Lower lobe of right lung (tissue), 2 donors: ENCODE measurements around the gene FGF11. TPM values are rescaled to one million over a fixed set of nuclear protein-coding genes. Genes with fewer than 3 reads are reported as not detected.

Experiments
- ATAC-seq, 2 donors: fragments of 200-7000 bp; cut with Tn5 transposase; one replicate each; pipeline ENCODE4 v1.9.1; 2020 to 2022; ENCODE audit warnings: mild to moderate bottlenecking in 2 of 2, moderate library complexity in 2 of 2
- DNase-seq: peaks from one replicate; pipeline ENCODE4 v3.0.0-alpha.2; 2020
- H3K27ac ChIP-seq: fragments of 200-600 bp; one replicate; pipeline ENCODE4 v1.8.0; 2022
- H3K27me3 ChIP-seq: fragments of 200-600 bp; one replicate; pipeline ENCODE4 v1.8.0; 2022; ENCODE audit warnings: low read depth
- H3K36me3 ChIP-seq: fragments of 200-600 bp; one replicate; pipeline ENCODE4 v1.8.0; 2022; ENCODE audit warnings: mild to moderate bottlenecking
- H3K4me1 ChIP-seq: fragments of 200-600 bp; one replicate; pipeline ENCODE4 v1.8.0; 2022
- H3K4me3 ChIP-seq: fragments of 200-600 bp; one replicate; pipeline ENCODE4 v1.8.0; 2022; ENCODE audit warnings: mild to moderate bottlenecking
- H3K9me3 ChIP-seq: fragments of 200-600 bp; one replicate; pipeline ENCODE4 v1.8.0; 2022
- intact Hi-C: fragments of 100-400 bp; cut with DNase I; formaldehyde crosslinking; loops from one replicate; pipeline ENCODE4 v1.11.0; 2022
- total RNA-seq: library from RNA; stranded (reverse); fragmentation: NEBNext Ultra II Directional; extraction: Animal tissue kit (Norgen Biotek cat#: 25700); gene quantifications from one replicate; pipeline ENCODE4 v1.2.1, GENCODE V29; 2021
- TF ChIP-seq, protein P1 (sequence below): fragments of 200-600 bp; IDR thresholded peaks from one replicate; pipeline ENCODE4 v1.8.0; 2022; ENCODE audit warnings: antibody characterized with exemption, mild to moderate bottlenecking
- donor health status: DM: no; HTN: yes; CAD: no; lungs with severe emphysema.

The FGF11 gene
- total RNA-seq, 1 donor from 2014 or later, result 1.2 TPM

DNA sequence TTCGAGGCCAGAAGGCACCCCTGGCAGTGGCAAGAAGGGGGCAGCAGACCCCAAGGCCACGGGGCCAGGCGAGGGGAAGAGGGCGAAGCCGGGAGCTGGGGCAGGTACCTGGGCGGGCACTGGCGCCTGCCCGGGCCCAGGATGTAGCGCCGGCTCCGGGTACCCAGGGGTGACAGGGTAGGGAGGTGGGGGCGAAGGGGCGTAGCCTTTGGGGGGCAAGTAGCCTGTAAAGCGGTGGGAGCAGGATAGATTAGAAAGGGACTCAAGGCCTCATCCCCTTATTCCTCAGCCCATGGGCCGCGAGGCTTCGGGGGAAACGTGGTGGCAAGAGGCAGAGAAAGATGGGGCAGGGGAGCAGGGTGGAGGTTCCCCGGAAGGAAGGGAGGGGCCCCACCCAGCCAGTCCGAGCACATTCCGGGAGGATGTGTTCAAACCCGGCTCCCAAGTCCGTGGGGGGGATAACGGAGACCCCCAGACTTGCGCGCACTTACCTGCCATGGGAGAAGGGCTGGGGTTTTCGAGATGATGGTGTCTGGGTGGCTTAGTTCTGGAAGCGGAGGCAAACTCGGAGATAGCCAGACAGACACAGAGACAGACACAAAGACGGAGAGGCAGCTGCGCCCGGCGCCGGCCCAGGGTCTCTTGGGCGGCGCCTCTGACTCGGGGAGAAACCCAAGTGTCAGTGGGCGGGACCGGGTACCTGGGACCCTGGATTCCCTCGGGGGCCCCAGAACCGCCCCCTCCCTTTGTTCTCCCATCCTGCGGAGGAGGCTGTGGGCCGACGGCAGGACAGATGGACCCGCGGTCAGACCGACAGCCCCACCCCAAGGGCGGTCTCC, 45.5 kb upstream of the FGF11 start:
- peak overlapping the region; percentile 86 for H3K4me3 ChIP-seq
- H3K36me3 ChIP-seq, result peaks cover 28% of the 10 kb centered on the region
- intact Hi-C loops, result no loop called here
- peak overlapping the region; percentile 87 for H3K27ac ChIP-seq
- no peaks in the 10 kb centered on the region for H3K27me3 ChIP-seq
- DNase-seq, result no peak
- TF ChIP-seq, protein P1, sequence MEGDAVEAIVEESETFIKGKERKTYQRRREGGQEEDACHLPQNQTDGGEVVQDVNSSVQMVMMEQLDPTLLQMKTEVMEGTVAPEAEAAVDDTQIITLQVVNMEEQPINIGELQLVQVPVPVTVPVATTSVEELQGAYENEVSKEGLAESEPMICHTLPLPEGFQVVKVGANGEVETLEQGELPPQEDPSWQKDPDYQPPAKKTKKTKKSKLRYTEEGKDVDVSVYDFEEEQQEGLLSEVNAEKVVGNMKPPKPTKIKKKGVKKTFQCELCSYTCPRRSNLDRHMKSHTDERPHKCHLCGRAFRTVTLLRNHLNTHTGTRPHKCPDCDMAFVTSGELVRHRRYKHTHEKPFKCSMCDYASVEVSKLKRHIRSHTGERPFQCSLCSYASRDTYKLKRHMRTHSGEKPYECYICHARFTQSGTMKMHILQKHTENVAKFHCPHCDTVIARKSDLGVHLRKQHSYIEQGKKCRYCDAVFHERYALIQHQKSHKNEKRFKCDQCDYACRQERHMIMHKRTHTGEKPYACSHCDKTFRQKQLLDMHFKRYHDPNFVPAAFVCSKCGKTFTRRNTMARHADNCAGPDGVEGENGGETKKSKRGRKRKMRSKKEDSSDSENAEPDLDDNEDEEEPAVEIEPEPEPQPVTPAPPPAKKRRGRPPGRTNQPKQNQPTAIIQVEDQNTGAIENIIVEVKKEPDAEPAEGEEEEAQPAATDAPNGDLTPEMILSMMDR, result no peak
- H3K4me1 ChIP-seq, result peaks cover 26% of the 10 kb centered on the region
- peak; percentile 41 for ATAC-seq
- no peaks in the 10 kb centered on the region for H3K9me3 ChIP-seq

DNA sequence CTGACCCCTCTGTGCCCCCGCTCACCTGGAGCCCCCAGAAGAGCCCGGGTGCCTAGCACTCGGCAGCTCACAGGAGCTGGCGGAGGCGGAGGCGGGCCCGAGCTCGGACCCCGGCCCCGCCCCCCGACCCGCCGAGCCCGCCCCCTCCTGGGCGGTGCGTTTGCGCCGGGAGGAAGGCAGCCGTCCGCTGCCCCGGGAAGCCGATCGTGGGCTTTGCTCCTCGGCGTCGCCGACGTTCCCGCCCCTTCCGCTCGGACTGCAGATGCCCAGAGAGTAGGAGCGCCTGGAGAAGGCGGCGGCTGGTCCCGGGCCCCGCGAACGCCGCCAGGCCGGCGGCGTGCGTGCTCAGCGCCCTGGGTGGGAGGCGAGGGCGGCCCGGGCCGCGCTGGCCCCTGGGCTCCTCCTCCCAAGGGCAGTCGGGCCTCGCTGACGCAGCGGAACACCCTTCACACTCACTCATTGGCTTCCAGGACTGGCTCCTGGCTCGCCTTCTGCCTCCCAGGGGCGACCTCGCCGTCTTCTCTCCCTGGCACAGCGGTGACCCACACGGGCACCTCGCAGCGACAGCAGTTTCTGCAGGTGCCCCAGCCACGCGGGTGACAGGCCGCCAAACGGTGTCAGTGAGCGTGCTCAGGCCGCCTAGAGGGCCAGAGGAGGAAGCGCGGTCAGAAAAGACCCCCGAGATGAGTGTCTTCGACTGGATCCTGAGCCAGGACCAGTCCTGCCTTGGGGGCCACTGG, 44.7 kb upstream of the FGF11 start, which contains the start of gene PLSCR3:
Gene PLSCR3, minus strand, starts transcription at position 74 of the 740 bp plus-strand sequence. CDS start 415 bp downstream, outside the sequence.
- no peaks in the 10 kb centered on the region for H3K9me3 ChIP-seq
- peaks cover 21% of the 10 kb centered on the region for H3K36me3 ChIP-seq
- intact Hi-C loops, result no loop called here
- no peaks in the 10 kb centered on the region for H3K27me3 ChIP-seq
- TF ChIP-seq, protein P1, result no peak
- peak within 1 kb of the TSS; percentile 86 for H3K4me3 ChIP-seq
- H3K27ac ChIP-seq, result peak within 1 kb of the TSS; percentile 87
- DNase-seq (peak; percentile 91), ATAC-seq (peak; percentile 95 to 97)
- peaks cover 26% of the 10 kb centered on the region for H3K4me1 ChIP-seq

DNA sequence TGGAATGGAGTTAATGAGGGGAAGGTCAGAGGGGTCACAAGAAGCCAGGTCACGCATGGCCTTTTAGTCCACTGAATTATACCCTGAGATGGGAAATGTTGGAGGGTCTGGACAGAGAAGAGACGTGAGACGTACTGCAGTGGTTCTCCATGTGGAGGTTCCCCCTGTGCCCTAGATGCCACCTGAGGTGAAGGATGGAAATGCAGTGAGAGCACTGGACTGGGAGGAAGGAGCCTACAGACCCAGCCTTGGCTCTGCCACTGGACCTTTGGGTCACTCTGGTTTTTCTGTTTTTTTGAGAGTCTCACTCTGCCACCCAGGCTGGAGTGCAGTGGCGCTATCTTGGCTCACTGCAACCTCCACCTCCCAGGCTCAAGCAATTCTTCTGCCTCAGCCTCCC, 43.2 kb upstream of the FGF11 start:
- Histone ChIP-seq H3K27ac (no peak overlapping the region), H3K9me3 (no peaks in the 10 kb centered on the region), H3K4me1 (peaks cover 22% of the 10 kb centered on the region), H3K36me3 (peaks cover 9% of the 10 kb centered on the region), H3K27me3 (no peaks in the 10 kb centered on the region), H3K4me3 (no peak overlapping the region)
- intact Hi-C loops, result no loop called here
- TF ChIP-seq, protein P1, result no peak
- DNase-seq (no peak), ATAC-seq (no peak)

DNA sequence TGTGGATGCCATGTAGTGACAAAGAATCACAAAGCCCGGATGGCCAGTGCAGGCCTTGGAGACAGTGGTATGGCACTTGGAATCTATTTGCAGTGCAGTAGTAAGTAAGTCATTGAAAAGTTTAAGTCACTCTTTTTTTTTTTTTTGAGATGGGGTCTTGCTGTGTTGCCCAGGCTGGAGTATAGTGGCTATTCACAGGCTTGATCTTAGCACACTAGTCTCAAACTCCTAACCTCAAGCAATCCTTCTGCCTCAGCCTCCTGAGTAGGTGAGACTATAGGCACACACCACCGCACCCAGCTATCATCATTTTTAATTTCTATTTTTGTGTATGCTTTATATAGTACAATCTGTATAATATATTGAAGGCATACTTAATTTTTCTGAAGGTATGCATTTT, 40.7 kb upstream of the FGF11 start:
- TF ChIP-seq, protein P1, result no peak
- Histone ChIP-seq H3K4me1 (peaks cover 24% of the 10 kb centered on the region), H3K4me3 (no peak overlapping the region), H3K27ac (no peak overlapping the region), H3K36me3 (no peaks in the 10 kb centered on the region), H3K27me3 (no peaks in the 10 kb centered on the region), H3K9me3 (no peaks in the 10 kb centered on the region)
- no peak for DNase-seq
- no peak for ATAC-seq
- intact Hi-C loops, result no loop called here

DNA sequence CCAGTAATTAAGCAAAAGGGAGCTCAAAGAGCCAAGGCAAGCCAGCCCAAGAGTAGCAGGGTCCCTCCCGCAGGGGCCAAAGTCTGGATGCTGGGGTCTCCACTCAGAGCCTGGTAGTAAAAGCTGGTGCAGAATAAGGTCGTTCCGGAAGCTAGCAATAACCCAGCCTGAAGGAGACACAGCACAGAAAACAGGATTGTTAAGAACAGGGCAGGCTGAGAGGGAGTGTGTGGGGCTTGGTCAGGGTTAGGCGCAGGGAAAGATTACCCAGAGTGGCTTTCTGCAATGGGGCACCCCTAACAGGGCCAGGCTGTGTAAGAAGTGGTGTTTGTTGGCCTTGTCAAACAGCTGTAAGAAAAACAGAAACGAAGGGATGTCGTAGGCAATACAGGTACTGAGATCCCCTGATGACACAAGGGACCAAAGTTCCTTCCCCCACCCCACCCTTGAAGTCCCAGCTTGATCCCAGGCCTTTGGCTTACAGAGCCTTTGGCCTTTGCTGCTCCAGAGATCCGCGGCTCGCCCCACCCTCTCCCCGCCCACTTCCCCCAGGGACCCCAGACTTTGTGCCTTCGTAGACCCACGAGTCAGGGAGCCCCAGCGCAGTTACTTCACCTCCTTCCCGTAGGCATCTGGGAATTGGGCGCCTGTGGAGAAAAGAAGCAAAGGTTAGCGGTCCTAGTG, 36.1 kb upstream of the FGF11 start:
- intact Hi-C loops, result no loop called here

More for the DNA sequence above, 36.1 kb upstream of the FGF11 start:
- Histone ChIP-seq H3K9me3 (no peaks in the 10 kb centered on the region), H3K36me3 (no peaks in the 10 kb centered on the region), H3K4me3 (peak overlapping the region; percentile 77), H3K4me1 (peaks cover 20% of the 10 kb centered on the region), H3K27me3 (no peaks in the 10 kb centered on the region), H3K27ac (peak overlapping the region; percentile 85)
- TF ChIP-seq, protein P1, result no peak
- ATAC-seq (peak in 1 of 2 donors; percentile 1), DNase-seq (no peak)
